ENCODE results near the gene EXTL2. TPM values are rescaled to one million over a fixed set of nuclear protein-coding genes. Genes with fewer than 3 reads are reported as not detected.
"Not testable (repeated sequence)": the region's sequence is repeated elsewhere in the genome, so short reads cannot be mapped to it uniquely, and the experiment has no call there.

EXTL2 gene
- total RNA-seq, 1 experiment from 2014 or later, result 37.9 TPM

GRCh38 chr1:100832694-100833428 lies 61.8 kb downstream of the EXTL2 start:
- no peak overlapping the region for H3K27ac ChIP-seq (ENCODE audit: insufficient read length, low read depth, low read length)
- no peaks in the 10 kb centered on the region for H3K9me3 Mint-ChIP-seq
- no peaks in the 10 kb centered on the region for H4K20me1 ChIP-seq (ENCODE audit: control insufficient read depth, insufficient read depth, insufficient read length)
- no peak overlapping the region for H4K8ac ChIP-seq (replicated peaks; ENCODE audit: insufficient read length, low read depth, low read length)
- TF ChIP-seq, protein P1, sequence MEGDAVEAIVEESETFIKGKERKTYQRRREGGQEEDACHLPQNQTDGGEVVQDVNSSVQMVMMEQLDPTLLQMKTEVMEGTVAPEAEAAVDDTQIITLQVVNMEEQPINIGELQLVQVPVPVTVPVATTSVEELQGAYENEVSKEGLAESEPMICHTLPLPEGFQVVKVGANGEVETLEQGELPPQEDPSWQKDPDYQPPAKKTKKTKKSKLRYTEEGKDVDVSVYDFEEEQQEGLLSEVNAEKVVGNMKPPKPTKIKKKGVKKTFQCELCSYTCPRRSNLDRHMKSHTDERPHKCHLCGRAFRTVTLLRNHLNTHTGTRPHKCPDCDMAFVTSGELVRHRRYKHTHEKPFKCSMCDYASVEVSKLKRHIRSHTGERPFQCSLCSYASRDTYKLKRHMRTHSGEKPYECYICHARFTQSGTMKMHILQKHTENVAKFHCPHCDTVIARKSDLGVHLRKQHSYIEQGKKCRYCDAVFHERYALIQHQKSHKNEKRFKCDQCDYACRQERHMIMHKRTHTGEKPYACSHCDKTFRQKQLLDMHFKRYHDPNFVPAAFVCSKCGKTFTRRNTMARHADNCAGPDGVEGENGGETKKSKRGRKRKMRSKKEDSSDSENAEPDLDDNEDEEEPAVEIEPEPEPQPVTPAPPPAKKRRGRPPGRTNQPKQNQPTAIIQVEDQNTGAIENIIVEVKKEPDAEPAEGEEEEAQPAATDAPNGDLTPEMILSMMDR (conservative IDR thresholded peaks at IDR 0.05), result no peak
- H3K27me3 ChIP-seq (ENCODE audit: insufficient read depth, low read length), result no peaks in the 10 kb centered on the region
- no peak overlapping the region for H2AK5ac ChIP-seq (ENCODE audit: insufficient read length, low read length)
- H3K18ac ChIP-seq (ENCODE audit: insufficient read length, low read depth, low read length), result no peak overlapping the region
- no peak overlapping the region for H2BK20ac ChIP-seq (ENCODE audit: low read depth, low read length, poor library complexity, severe bottlenecking)
- peaks cover 2% of the 10 kb centered on the region; the same call in 1 of the 2 replicates for H3K27me3 Mint-ChIP-seq (ENCODE audit: low read depth)
- H3K14ac ChIP-seq (ENCODE audit: insufficient read depth, low read length), result no peak overlapping the region
- no peak for DNase-seq
- no peaks in the 10 kb centered on the region for H3K79me1 ChIP-seq (ENCODE audit: insufficient read depth, low read depth, low read length, poor library complexity, severe bottlenecking)
- no peak overlapping the region for H4K91ac ChIP-seq (ENCODE audit: insufficient read length, low read depth, low read length)
- no peak overlapping the region for H3K23ac ChIP-seq (ENCODE audit: insufficient read length, low read depth, low read length)
- whole genome bisulfite sequencing (ENCODE audit: extremely low coverage, insufficient read length, low lambda C conversion rate), result no CpG with 5 or more reads among the region's 6 CpGs
- H2AFZ ChIP-seq (ENCODE audit: low read length), result no peak overlapping the region
- H2BK120ac ChIP-seq (ENCODE audit: low read depth, low read length, poor library complexity, severe bottlenecking), result no peak overlapping the region
- H3K9me3 ChIP-seq (ENCODE audit: control insufficient read depth, low read depth, low read length), result no peaks in the 10 kb centered on the region
- no peak overlapping the region for H3K56ac ChIP-seq (ENCODE audit: insufficient read length, low read depth, low read length)
- H3K79me2 ChIP-seq (ENCODE audit: insufficient read depth, low read length), result peaks cover 2% of the 10 kb centered on the region; the same call in 1 of the 2 replicates
- H3K36me3 Mint-ChIP-seq (ENCODE audit: insufficient read depth in 1 of 3, low read depth in 3 of 3), result no peaks in the 10 kb centered on the region
- H3T11ph ChIP-seq (ENCODE audit: low read length), result no peak overlapping the region
- no peak overlapping the region for H2BK15ac ChIP-seq (ENCODE audit: low read depth, low read length)
- H2BK5ac ChIP-seq (ENCODE audit: insufficient read length, low read length), result no peak overlapping the region
- H4K5ac ChIP-seq (ENCODE audit: insufficient read length, low read depth, low read length), result no peak overlapping the region
- no peaks in the 10 kb centered on the region for H3K4me1 ChIP-seq (ENCODE audit: insufficient read depth, low read length)
- no peak overlapping the region for H3K4me2 ChIP-seq (ENCODE audit: insufficient read depth, insufficient read length, low read length)
- no peak overlapping the region for H3K9ac ChIP-seq (ENCODE audit: extremely low read depth, insufficient read length, low read length)
- H3K4me3 Mint-ChIP-seq, result no peak overlapping the region
- no peaks in the 10 kb centered on the region for H3K23me2 ChIP-seq (ENCODE audit: insufficient read length, low read depth, low read length, poor library complexity, severe bottlenecking)
- no peak overlapping the region for H3K27ac Mint-ChIP-seq
- no peak overlapping the region for H2BK12ac ChIP-seq (ENCODE audit: insufficient read length, low read depth, low read length)
- no peak overlapping the region for H3K4ac ChIP-seq (ENCODE audit: low read depth, low read length)
- H3K4me1 Mint-ChIP-seq, result peaks cover 11 to 14% of the 10 kb centered on the region in 2 experiments

DNA sequence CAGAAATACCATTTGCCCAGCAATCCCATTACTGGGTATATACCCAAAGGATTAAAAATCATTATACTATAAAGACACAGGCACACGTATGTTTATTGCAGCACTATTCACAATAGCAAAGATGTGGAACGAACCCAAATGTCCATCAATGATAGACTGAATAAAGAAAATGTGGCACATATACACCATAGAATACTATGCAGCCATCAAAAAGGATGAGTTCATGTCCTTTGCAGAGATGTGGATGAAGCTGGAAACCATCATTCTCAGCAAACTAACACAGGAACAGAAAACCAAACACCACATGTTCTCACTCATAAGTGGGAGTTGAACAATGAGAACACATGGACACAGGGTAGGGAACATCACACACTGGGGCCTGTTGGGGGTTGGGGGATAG lies 69.0 kb downstream of the EXTL2 start:
- H3K27ac ChIP-seq (ENCODE audit: insufficient read length, low read depth, low read length); H2AK5ac ChIP-seq (ENCODE audit: insufficient read length, low read length); DNase-seq; H3K18ac ChIP-seq (ENCODE audit: insufficient read length, low read depth, low read length); H3K4ac ChIP-seq (ENCODE audit: low read depth, low read length); H2BK120ac ChIP-seq (ENCODE audit: low read depth, low read length, poor library complexity, severe bottlenecking); H3T11ph ChIP-seq (ENCODE audit: low read length); H3K14ac ChIP-seq (ENCODE audit: insufficient read depth, low read length); H3K9ac ChIP-seq (ENCODE audit: extremely low read depth, insufficient read length, low read length); H4K91ac ChIP-seq (ENCODE audit: insufficient read length, low read depth, low read length); H4K5ac ChIP-seq (ENCODE audit: insufficient read length, low read depth, low read length); H2BK5ac ChIP-seq (ENCODE audit: insufficient read length, low read length); H3K56ac ChIP-seq (ENCODE audit: insufficient read length, low read depth, low read length); H3K4me1 Mint-ChIP-seq; H3K4me1 ChIP-seq (ENCODE audit: insufficient read depth, low read length); H3K79me2 ChIP-seq (ENCODE audit: insufficient read depth, low read length); H2AFZ ChIP-seq (ENCODE audit: low read length); H3K9me3 ChIP-seq (ENCODE audit: control insufficient read depth, low read depth, low read length); H3K27me3 Mint-ChIP-seq (ENCODE audit: low read depth); H3K4me2 ChIP-seq (ENCODE audit: insufficient read depth, insufficient read length, low read length); H2BK20ac ChIP-seq (ENCODE audit: low read depth, low read length, poor library complexity, severe bottlenecking); H3K27me3 ChIP-seq (ENCODE audit: insufficient read depth, low read length); H4K8ac ChIP-seq (replicated peaks; ENCODE audit: insufficient read length, low read depth, low read length); H3K23me2 ChIP-seq (ENCODE audit: insufficient read length, low read depth, low read length, poor library complexity, severe bottlenecking); H2BK12ac ChIP-seq (ENCODE audit: insufficient read length, low read depth, low read length); H4K20me1 ChIP-seq (ENCODE audit: control insufficient read depth, insufficient read depth, insufficient read length); H2BK15ac ChIP-seq (ENCODE audit: low read depth, low read length); H3K23ac ChIP-seq (ENCODE audit: insufficient read length, low read depth, low read length); H3K79me1 ChIP-seq (ENCODE audit: insufficient read depth, low read depth, low read length, poor library complexity, severe bottlenecking); H3K27ac Mint-ChIP-seq; H3K4me3 Mint-ChIP-seq: not testable (repeated sequence)
- Mint-ChIP-seq H3K36me3 (ENCODE audit: insufficient read depth in 1 of 3, low read depth in 3 of 3) (peaks cover 0 to 17% (median 3%) of the 10 kb centered on the region in 3 experiments; a peak in 4 of 7 replicates), H3K9me3 (peaks cover 21 to 37% of the 10 kb centered on the region in 2 experiments)
- no CpG with 5 or more reads among the region's 2 CpGs for WGBS (ENCODE audit: extremely low coverage, insufficient read length, low lambda C conversion rate)
